Neuronal stem cell (in vitro differentiated cells): ENCODE measurements around the gene PRKCI.

Experiments used
- DNase-seq: peaks from one replicate; pipeline ENCODE4 v3.0.0-alpha.2; 2013; ENCODE audit warnings: low spot score
- H2AFZ ChIP-seq: one replicate; pipeline ENCODE4 v1.6.1; 2013; ENCODE audit warnings: mild to moderate bottlenecking, low read length, inconsistent platforms
- H2AK5ac ChIP-seq: 2 replicates; pipeline ENCODE4 v1.6.1; 2013; ENCODE audit warnings: low read depth, mild to moderate bottlenecking, inconsistent platforms, low read length, moderate library complexity, mixed read lengths
- H2BK120ac ChIP-seq: 2 replicates; pipeline ENCODE4 v1.6.1; 2013; ENCODE audit warnings: low read depth, mild to moderate bottlenecking, inconsistent platforms, low read length, moderate library complexity, mixed read lengths
- H2BK12ac ChIP-seq: one replicate; pipeline ENCODE4 v1.6.1; 2013; ENCODE audit warnings: low read length, inconsistent platforms
- H2BK15ac ChIP-seq: 2 replicates; pipeline ENCODE4 v1.6.1; 2013; ENCODE audit warnings: mild to moderate bottlenecking, low read length, inconsistent platforms, mixed read lengths
- H2BK5ac ChIP-seq: one replicate; pipeline ENCODE4 v1.6.1; 2013; ENCODE audit warnings: inconsistent platforms, mild to moderate bottlenecking, low read length, moderate library complexity
- H3K14ac ChIP-seq: one replicate; pipeline ENCODE4 v1.6.1; 2013; ENCODE audit warnings: low read length, inconsistent platforms
- H3K18ac ChIP-seq: 2 replicates; pipeline ENCODE4 v1.6.1; 2013; ENCODE audit warnings: low read length, inconsistent platforms
- H3K23ac ChIP-seq: 2 replicates; pipeline ENCODE4 v1.6.1; 2013; ENCODE audit warnings: low read depth, mild to moderate bottlenecking, mixed read lengths, low read length, inconsistent platforms; ENCODE audit not compliant: poor library complexity
- H3K27ac ChIP-seq: replicated peaks from 3 replicates; pipeline ENCODE4 v1.5.1; 2013; ENCODE audit warnings: low read length, inconsistent platforms
- H3K27me3 ChIP-seq, 3 experiments: 2 replicates each; pipeline ENCODE4 v1.6.1; 2013; ENCODE audit warnings: low read length in 3 of 3, mild to moderate bottlenecking in 2 of 3, inconsistent platforms in 1 of 3, low read depth in 1 of 3, mixed read lengths in 1 of 3, moderate library complexity in 1 of 3; ENCODE audit not compliant: control insufficient read depth in 3 of 3, insufficient read depth in 3 of 3
- H3K36me3 ChIP-seq, 2 donors: replicated peaks in 1 of 2; 2 replicates each; pipeline ENCODE4 v1.6.1; 2013; ENCODE audit warnings: low read length in 2 of 2; ENCODE audit not compliant: control insufficient read depth in 2 of 2, insufficient read depth in 2 of 2
- H3K4ac ChIP-seq: 2 replicates; pipeline ENCODE4 v1.6.1; 2013; ENCODE audit warnings: inconsistent platforms, mild to moderate bottlenecking, low read length, moderate library complexity
- H3K4me1 ChIP-seq, 2 donors: 1 replicate in 1 of 2; 2 replicates in 1 of 2; pipeline ENCODE4 v1.6.1; 2013; ENCODE audit warnings: low read length in 2 of 2, low read depth in 1 of 2; ENCODE audit not compliant: control insufficient read depth in 2 of 2, insufficient read depth in 1 of 2
- H3K4me2 ChIP-seq: one replicate; pipeline ENCODE4 v1.6.1; 2013; ENCODE audit warnings: mild to moderate bottlenecking, low read length, inconsistent platforms; ENCODE audit not compliant: insufficient read depth, poor library complexity, severe bottlenecking
- H3K4me3 ChIP-seq, 2 donors: 2 replicates each; pipeline ENCODE4 v1.5.1; 2013; ENCODE audit warnings: low read length in 2 of 2, mild to moderate bottlenecking in 2 of 2, inconsistent platforms in 1 of 2, moderate library complexity in 1 of 2
- H3K79me1 ChIP-seq: one replicate; pipeline ENCODE4 v1.6.1; 2013; ENCODE audit warnings: low read depth, mild to moderate bottlenecking, inconsistent platforms, low read length, moderate library complexity
- H3K9ac ChIP-seq: one replicate; pipeline ENCODE4 v1.6.1; 2013; ENCODE audit warnings: mild to moderate bottlenecking, low read depth, low read length, inconsistent platforms; ENCODE audit not compliant: poor library complexity
- H3K9me3 ChIP-seq, 2 donors: replicated peaks in 1 of 2; 2 replicates each; pipeline versions ENCODE3 to v1.6.1; 2013; ENCODE audit warnings: low read length in 2 of 2, mild to moderate bottlenecking in 2 of 2, inconsistent platforms in 1 of 2, low read depth in 1 of 2, mixed read lengths in 1 of 2, moderate library complexity in 1 of 2; ENCODE audit not compliant: control insufficient read depth in 2 of 2, insufficient read depth in 1 of 2
- H4K8ac ChIP-seq: one replicate; pipeline ENCODE4 v1.6.1; 2013; ENCODE audit warnings: low read depth, mild to moderate bottlenecking, inconsistent platforms, low read length, moderate library complexity
- H4K91ac ChIP-seq: one replicate; pipeline ENCODE4 v1.6.1; 2013; ENCODE audit warnings: low read length, low read depth, mild to moderate bottlenecking, inconsistent platforms; ENCODE audit not compliant: poor library complexity
- WGBS, 2 donors: extraction: QIAGEN DNeasy Blood & Tissue Kit; methylation state at CpG; one replicate each; pipeline ENCODE4 v1.1.7; 2013; ENCODE audit warnings: missing lambda C conversion rate in 2 of 2, mixed read lengths in 1 of 2; ENCODE audit not compliant: insufficient read length in 2 of 2, insufficient replicate concordance in 1 of 2; ENCODE audit errors: extremely low coverage in 2 of 2; 5-methylcytosine and 5-hydroxymethylcytosine counted together

The PRKCI gene

DNA sequence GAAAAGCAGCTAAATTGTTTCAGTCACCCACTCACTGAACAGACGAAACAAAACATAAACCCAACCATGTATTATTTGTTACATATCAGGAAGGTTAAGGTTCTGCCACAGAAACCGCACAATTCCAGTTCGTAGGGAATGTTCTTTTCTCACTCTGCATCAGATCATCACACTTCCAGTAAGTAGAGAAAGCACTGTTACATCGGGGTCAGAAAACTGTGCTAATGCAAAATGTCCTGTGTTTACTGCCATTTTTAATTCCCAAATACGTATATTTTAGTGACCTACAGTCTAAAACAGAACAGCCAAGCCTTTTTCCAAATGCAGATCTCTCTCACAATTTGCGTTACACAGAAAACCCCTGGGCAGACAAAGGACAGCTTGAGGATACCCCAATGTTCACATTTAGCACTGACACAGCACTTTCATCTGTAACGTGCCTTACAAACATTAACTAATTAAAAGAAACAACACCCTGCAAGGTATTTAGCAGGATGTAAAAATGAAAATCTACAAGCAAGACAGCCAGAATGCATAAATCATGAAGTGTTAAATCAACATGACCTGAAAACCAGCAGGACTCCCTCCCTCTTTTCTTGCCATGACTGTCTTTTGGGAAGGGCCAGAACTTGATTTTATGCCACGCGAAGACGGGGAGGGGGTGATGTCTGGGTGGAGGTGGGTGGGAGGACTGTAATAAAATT is 100.5 kb downstream of the PRKCI start:
- Histone ChIP-seq H3K27me3 (no peaks in the 10 kb centered on the region), H2AFZ (peak overlapping the region; percentile 69), H3K36me3 (no peaks in the 10 kb centered on the region), H4K91ac (no peak overlapping the region), H3K27ac (no peak overlapping the region), H3K4ac (no peak overlapping the region), H3K9me3 (peaks cover 3 to 12% of the 10 kb centered on the region in 2 donors), H3K18ac (no peak overlapping the region), H3K23ac (no peak overlapping the region), H2BK120ac (no peak overlapping the region), H3K4me2 (no peak overlapping the region), H3K79me1 (no peaks in the 10 kb centered on the region), H2BK12ac (no peak overlapping the region), H3K9ac (no peak overlapping the region), H3K14ac (no peak overlapping the region), H4K8ac (no peak overlapping the region), H3K4me3 (peak overlapping the region in 1 of 2 donors; percentile 14), H3K4me1 (peaks cover 0 to 23% of the 10 kb centered on the region in 2 donors), H2BK15ac (no peak overlapping the region), H2AK5ac (no peak overlapping the region), H2BK5ac (no peak overlapping the region)
- no CpG with 5 or more reads among the region's 10 CpGs for WGBS, 2 donors
- DNase-seq = no peak

DNA sequence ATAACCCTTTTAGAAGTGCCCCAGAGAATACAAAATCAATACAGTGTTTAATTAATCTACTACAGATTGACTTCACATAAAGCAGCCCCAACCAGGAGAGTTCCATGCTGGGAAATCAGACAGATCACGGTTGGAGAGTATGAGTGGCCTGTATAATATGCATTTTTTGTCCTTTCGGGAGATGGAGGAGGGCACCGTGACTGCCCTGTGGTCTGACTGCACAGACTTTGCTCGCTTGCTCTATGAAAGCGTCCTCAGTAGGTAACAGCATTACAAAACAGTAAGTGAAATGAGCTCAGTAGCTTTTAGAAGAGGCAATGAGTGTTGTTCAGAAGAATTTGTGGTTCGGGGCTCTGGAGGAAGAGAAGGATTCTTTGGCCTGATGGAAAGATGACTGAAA is 101.1 kb downstream of the PRKCI start:
- Histone ChIP-seq H3K79me1 (no peaks in the 10 kb centered on the region), H3K4me1 (peaks cover 0 to 23% of the 10 kb centered on the region in 2 donors), H3K27ac (no peak overlapping the region), H3K18ac (no peak overlapping the region), H3K4me2 (no peak overlapping the region), H4K91ac (no peak overlapping the region), H2AFZ (peak overlapping the region; percentile 69), H2AK5ac (no peak overlapping the region), H4K8ac (no peak overlapping the region), H3K23ac (no peak overlapping the region), H3K4ac (no peak overlapping the region), H3K9ac (no peak overlapping the region), H3K27me3 (no peaks in the 10 kb centered on the region), H3K9me3 (peaks cover 3 to 16% of the 10 kb centered on the region in 2 donors), H2BK12ac (no peak overlapping the region), H2BK5ac (no peak overlapping the region), H2BK15ac (no peak overlapping the region), H3K14ac (no peak overlapping the region), H2BK120ac (no peak overlapping the region), H3K36me3 (no peaks in the 10 kb centered on the region), H3K4me3 (no peak overlapping the region)
- no CpG with 5 or more reads among the region's 6 CpGs for WGBS, 2 donors
- DNase-seq = no peak

DNA sequence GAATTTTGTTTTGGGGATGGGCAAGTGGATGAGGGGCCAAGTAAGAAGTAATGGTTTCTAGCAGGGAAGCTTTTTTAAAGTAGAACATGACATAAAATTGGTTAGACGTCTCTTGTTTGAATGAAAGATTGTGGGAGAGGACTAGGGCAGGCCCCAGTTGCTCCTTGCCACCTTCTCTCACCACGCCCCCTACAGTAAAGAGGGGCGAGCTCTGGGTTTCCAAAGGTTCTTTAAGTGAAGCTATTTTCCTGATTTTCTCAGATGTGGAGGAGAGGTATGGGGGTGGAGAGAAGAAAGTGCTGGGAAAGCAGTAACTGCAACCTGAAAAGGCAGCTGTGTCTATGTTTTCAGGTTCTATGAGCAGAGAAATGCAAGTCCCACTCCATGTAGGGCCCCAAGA is 102.7 kb downstream of the PRKCI start:
- Histone ChIP-seq H3K9me3 (peaks cover 3 to 15% of the 10 kb centered on the region in 2 donors), H3K27me3 (no peaks in the 10 kb centered on the region), H4K8ac (no peak overlapping the region), H3K9ac (no peak overlapping the region), H3K18ac (no peak overlapping the region), H3K14ac (no peak overlapping the region), H3K23ac (no peak overlapping the region), H2AK5ac (no peak overlapping the region), H2BK12ac (no peak overlapping the region), H3K27ac (no peak overlapping the region), H2AFZ (no peak overlapping the region), H3K4me1 (peaks cover 0 to 23% of the 10 kb centered on the region in 2 donors), H3K79me1 (no peaks in the 10 kb centered on the region), H3K4me2 (no peak overlapping the region), H2BK15ac (no peak overlapping the region), H3K4ac (no peak overlapping the region), H2BK5ac (no peak overlapping the region), H3K4me3 (no peak overlapping the region), H3K36me3 (no peaks in the 10 kb centered on the region), H2BK120ac (no peak overlapping the region), H4K91ac (no peak overlapping the region)
- DNase-seq = no peak
- WGBS, 2 donors = no CpG with 5 or more reads among the region's 3 CpGs

DNA sequence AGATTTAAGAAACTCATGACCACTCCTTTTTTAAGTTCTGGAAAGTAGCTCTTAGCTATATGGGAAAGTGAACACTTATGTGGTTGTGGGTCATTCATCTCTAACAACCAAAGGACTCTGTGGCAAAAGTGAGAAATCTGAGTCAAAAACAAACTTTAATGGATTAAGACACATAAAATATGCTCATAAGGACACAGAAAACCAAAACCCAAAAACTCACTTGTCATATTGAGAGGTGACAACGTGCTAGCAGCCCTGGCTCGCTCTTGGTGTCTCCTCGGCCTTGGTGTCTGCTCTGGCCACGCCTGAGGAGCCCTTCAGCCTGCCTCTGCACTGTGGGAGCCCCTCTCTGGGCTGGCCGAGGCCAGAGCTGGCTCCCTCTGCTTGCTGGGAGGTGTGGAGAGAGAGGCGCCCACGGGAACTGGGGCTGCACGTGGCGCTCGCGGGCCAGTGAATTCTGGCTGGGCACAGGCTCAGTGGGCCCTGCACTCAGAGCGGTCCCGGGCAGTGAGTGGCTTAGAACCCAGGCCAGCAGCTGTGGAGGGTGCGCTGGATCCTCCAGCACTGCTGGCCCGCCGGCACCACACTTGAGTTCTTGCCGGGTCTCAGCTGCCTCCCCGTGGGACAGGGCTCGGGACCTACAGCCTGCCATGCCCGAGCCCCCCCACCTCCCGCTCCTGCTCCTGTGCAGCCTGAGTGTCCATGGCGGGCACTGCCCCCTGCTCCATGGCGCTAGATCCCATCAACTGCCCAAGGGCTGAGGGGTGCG is 105.0 kb downstream of the PRKCI start:
- no CpG with 5 or more reads among the region's 24 CpGs for WGBS, 2 donors
- DNase-seq = no peak
- H3K9me3 ChIP-seq = peaks cover 3 to 15% of the 10 kb centered on the region in 2 donors

More for the DNA sequence above, 105.0 kb downstream of the PRKCI start:
- H3K18ac ChIP-seq = peak overlapping the region; percentile 13
- H2BK12ac ChIP-seq = no peak overlapping the region
- no peak overlapping the region for H2BK120ac ChIP-seq
- peak overlapping the region; percentile 47 for H3K23ac ChIP-seq
- no peak overlapping the region for H2BK5ac ChIP-seq
- no peak overlapping the region for H3K14ac ChIP-seq
- peak overlapping the region; percentile 43 for H4K8ac ChIP-seq
- H2AFZ ChIP-seq = no peak overlapping the region
- no peak overlapping the region for H2BK15ac ChIP-seq
- peaks cover 1 to 12% of the 10 kb centered on the region in 2 donors for H3K4me1 ChIP-seq
- H3K4me2 ChIP-seq = no peak overlapping the region
- no peaks in the 10 kb centered on the region for H3K36me3 ChIP-seq
- no peak overlapping the region for H3K27ac ChIP-seq
- no peak overlapping the region for H3K9ac ChIP-seq
- no peaks in the 10 kb centered on the region for H3K27me3 ChIP-seq
- peak overlapping the region in 1 of 2 donors; percentile 12 for H3K4me3 ChIP-seq
- no peaks in the 10 kb centered on the region for H3K79me1 ChIP-seq
- no peak overlapping the region for H2AK5ac ChIP-seq
- no peak overlapping the region for H3K4ac ChIP-seq
- no peak overlapping the region for H4K91ac ChIP-seq
